Mesendoderm (in vitro differentiated cells): ENCODE results near the gene NUDT1.

Experiments
- DNase-seq: peaks from one replicate; pipeline ENCODE4 v3.0.0; 2013
- H2AK5ac ChIP-seq: 2 replicates; pipeline ENCODE4 v1.6.1; 2013; ENCODE audit warnings: low read length, inconsistent platforms
- H2BK120ac ChIP-seq: 2 replicates; pipeline ENCODE4 v1.6.1; 2013; ENCODE audit warnings: low read depth, mild to moderate bottlenecking, low read length, moderate library complexity, mixed read lengths
- H2BK15ac ChIP-seq: replicated peaks from 2 replicates; pipeline ENCODE4 v1.6.1; 2013; ENCODE audit warnings: low read depth, mild to moderate bottlenecking, moderate library complexity
- H2BK5ac ChIP-seq: 2 replicates; pipeline ENCODE4 v1.6.1; 2013; ENCODE audit warnings: low read length, inconsistent platforms
- H3K18ac ChIP-seq: 2 replicates; pipeline ENCODE4 v1.6.1; 2013; ENCODE audit warnings: mild to moderate bottlenecking, low read length, mixed read lengths
- H3K23ac ChIP-seq: one replicate; pipeline ENCODE4 v1.6.1; 2013; ENCODE audit warnings: low read length
- H3K27ac ChIP-seq: 2 replicates; pipeline ENCODE4 v1.5.1; 2013; ENCODE audit warnings: low read depth, mild to moderate bottlenecking, inconsistent platforms, low read length, moderate library complexity
- H3K27me3 ChIP-seq: 2 replicates; pipeline ENCODE4 v1.6.1; 2013; ENCODE audit warnings: low read length, control low read depth, mild to moderate bottlenecking, inconsistent platforms; ENCODE audit not compliant: insufficient read depth, poor library complexity
- H3K36me3 ChIP-seq: 2 replicates; pipeline ENCODE4 v1.6.1; 2013; ENCODE audit warnings: low read length, inconsistent platforms; ENCODE audit not compliant: control insufficient read depth, insufficient read depth
- H3K4ac ChIP-seq: one replicate; pipeline ENCODE4 v1.6.1; 2013; ENCODE audit warnings: low read depth, mild to moderate bottlenecking, low read length, moderate library complexity
- H3K4me1 ChIP-seq: 2 replicates; pipeline ENCODE4 v1.6.1; 2013; ENCODE audit warnings: low read depth, low read length, inconsistent platforms; ENCODE audit not compliant: control insufficient read depth
- H3K4me2 ChIP-seq: 2 replicates; pipeline ENCODE4 v1.6.1; 2013; ENCODE audit warnings: low read length
- H3K4me3 ChIP-seq: 2 replicates; pipeline ENCODE4 v1.5.1; 2013; ENCODE audit warnings: mild to moderate bottlenecking, low read length
- H3K56ac ChIP-seq: one replicate; pipeline ENCODE4 v1.6.1; 2013; ENCODE audit warnings: low read length
- H3K79me1 ChIP-seq: 2 replicates; pipeline ENCODE4 v1.6.1; 2013; ENCODE audit warnings: low read length, inconsistent platforms
- H3K79me2 ChIP-seq: 2 replicates; pipeline ENCODE4 v1.6.1; 2013; ENCODE audit warnings: mild to moderate bottlenecking, low read length; ENCODE audit not compliant: control insufficient read depth, insufficient read depth
- H3K9ac ChIP-seq: 2 replicates; pipeline ENCODE4 v1.6.1; 2013; ENCODE audit warnings: low read length, inconsistent platforms
- H4K5ac ChIP-seq: one replicate; pipeline ENCODE4 v1.6.1; 2013; ENCODE audit warnings: low read length
- H4K8ac ChIP-seq: one replicate; pipeline ENCODE4 v1.6.1; 2013; ENCODE audit warnings: low read depth, mild to moderate bottlenecking, control low read depth, low read length, moderate library complexity
- WGBS: extraction: QIAGEN DNeasy Blood & Tissue Kit; methylation state at CpG from one replicate; pipeline ENCODE4 v1.1.7; 2013; ENCODE audit warnings: low lambda C conversion rate, missing lambda C conversion rate; ENCODE audit not compliant: insufficient coverage; ENCODE audit errors: extremely low coverage; 5-methylcytosine and 5-hydroxymethylcytosine counted together

Gene NUDT1

DNA sequence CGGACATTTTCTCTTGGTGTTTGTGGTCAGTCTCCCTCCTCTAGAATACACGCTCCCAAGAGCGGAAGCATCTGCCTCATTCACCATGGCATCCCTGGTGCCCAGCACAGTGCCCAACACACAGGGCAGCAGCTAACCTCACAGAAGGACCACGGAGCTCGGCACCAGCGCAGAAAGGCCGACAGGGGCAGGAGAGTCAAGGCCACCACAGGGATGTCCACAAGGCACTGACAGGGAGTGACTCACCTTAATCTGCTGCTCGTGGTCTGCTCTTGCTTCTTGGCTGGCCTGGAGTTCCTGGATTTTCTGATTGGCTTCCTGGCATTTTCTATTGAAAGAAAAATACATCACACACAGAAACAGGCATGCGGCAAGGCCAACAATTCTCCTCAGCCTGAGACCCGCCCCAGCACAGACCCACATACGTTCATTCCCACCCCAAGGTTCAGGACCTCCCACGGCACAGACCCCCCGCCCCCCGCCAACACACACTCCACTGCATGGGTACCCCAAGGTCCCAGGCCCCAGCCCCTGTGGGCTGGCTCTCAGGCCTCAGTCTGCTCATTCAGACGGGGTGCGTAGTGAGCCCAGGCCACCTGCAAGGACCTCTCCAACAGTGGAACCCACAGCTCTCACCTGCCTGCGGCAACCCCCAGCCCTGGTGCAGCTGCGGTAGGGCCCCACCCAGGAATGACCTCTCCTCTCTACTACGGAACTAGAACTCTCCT is 24.1 kb upstream of the NUDT1 start:
- WGBS: no CpG with 5 or more reads among the region's 19 CpGs
- no peak overlapping the region for H3K9ac ChIP-seq

GRCh38 chr7:2218444-2218785 is 23.6 kb upstream of the NUDT1 start:
- Histone ChIP-seq H2BK120ac (no peak overlapping the region), H2BK15ac (no peak overlapping the region), H3K4me2 (no peak overlapping the region), H3K23ac (no peak overlapping the region), H3K4me3 (no peak overlapping the region), H3K27me3 (no peaks in the 10 kb centered on the region), H3K9ac (no peak overlapping the region), H3K56ac (no peak overlapping the region), H4K8ac (no peak overlapping the region), H3K4me1 (no peaks in the 10 kb centered on the region), H3K18ac (no peak overlapping the region), H2BK5ac (no peak overlapping the region), H3K79me2 (peaks cover 6% of the 10 kb centered on the region), H4K5ac (no peak overlapping the region), H3K27ac (no peak overlapping the region), H3K4ac (no peak overlapping the region), H3K36me3 (peaks cover 20% of the 10 kb centered on the region), H3K79me1 (peaks cover 8% of the 10 kb centered on the region), H2AK5ac (no peak overlapping the region)
- no CpG with 5 or more reads among the region's 9 CpGs for whole genome bisulfite sequencing
- no peak for DNase-seq

More for the DNA sequence above, 24.1 kb upstream of the NUDT1 start:
- Histone ChIP-seq H3K4ac (no peak overlapping the region), H3K4me1 (no peaks in the 10 kb centered on the region), H3K4me3 (no peak overlapping the region), H2AK5ac (no peak overlapping the region), H3K23ac (no peak overlapping the region), H4K8ac (no peak overlapping the region), H3K18ac (no peak overlapping the region), H4K5ac (no peak overlapping the region), H3K36me3 (peaks cover 21% of the 10 kb centered on the region), H3K79me1 (peaks cover 6% of the 10 kb centered on the region), H3K56ac (no peak overlapping the region), H2BK5ac (no peak overlapping the region), H3K27me3 (no peaks in the 10 kb centered on the region), H3K4me2 (no peak overlapping the region), H3K79me2 (peaks cover 6% of the 10 kb centered on the region), H3K27ac (no peak overlapping the region), H2BK15ac (no peak overlapping the region), H2BK120ac (no peak overlapping the region)
- no peak for DNase-seq

DNA sequence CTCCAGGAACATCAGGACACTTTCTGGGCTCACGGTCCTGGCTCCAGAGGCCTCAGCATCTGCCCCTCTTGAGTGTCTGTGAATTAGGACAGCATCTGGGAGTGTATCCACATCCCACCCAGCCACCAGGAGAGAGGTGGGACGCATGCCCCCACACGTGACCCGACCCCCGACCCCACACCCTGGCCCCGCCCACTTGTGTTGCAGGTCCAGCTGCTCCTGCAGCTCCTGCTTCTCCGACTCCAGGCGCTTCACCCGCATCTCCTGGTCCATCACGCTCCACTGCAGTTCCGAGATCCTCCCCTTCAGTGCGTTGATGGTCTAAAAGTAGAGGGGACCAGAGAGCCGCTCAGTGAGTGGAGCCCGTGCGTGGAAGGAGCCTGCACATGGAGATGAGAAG is 22.9 kb upstream of the NUDT1 start:
- H3K56ac ChIP-seq: no peak overlapping the region
- no peak overlapping the region for H3K9ac ChIP-seq
- no peak overlapping the region for H2BK5ac ChIP-seq
- DNase-seq: no peak
- H2BK15ac ChIP-seq: no peak overlapping the region
- no peak overlapping the region for H3K4me3 ChIP-seq
- H3K36me3 ChIP-seq: peaks cover 15% of the 10 kb centered on the region
- H4K5ac ChIP-seq: no peak overlapping the region
- peaks cover 6% of the 10 kb centered on the region for H3K79me2 ChIP-seq
- H4K8ac ChIP-seq: no peak overlapping the region
- no peak overlapping the region for H3K4me2 ChIP-seq
- peaks cover 8% of the 10 kb centered on the region for H3K79me1 ChIP-seq
- no CpG with 5 or more reads among the region's 15 CpGs for WGBS
- H3K4me1 ChIP-seq: no peaks in the 10 kb centered on the region
- no peaks in the 10 kb centered on the region for H3K27me3 ChIP-seq
- H2BK120ac ChIP-seq: no peak overlapping the region
- H3K23ac ChIP-seq: no peak overlapping the region
- H2AK5ac ChIP-seq: no peak overlapping the region
- no peak overlapping the region for H3K4ac ChIP-seq
- no peak overlapping the region for H3K18ac ChIP-seq
- no peak overlapping the region for H3K27ac ChIP-seq

DNA sequence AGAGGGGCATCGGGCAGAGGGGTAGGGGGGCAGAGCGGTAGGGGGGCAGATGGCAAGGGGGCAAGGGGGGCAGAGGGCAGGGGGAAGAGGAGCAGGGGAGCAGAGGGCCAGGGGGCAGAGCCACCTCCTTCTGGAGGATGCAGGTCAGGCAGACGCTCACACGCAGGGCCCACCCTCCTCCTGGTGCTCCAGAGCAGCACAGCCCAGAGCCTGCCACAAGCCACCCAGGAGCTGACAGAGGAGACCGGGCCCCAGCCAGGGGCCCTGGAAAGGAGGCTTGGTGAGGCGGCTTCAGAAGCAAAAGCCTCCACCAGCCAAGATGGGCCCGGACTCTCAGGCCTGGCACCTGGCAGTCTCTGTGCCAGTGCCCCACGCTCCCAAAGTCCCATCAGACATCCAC is 22.4 kb upstream of the NUDT1 start:
- Histone ChIP-seq H3K56ac (no peak overlapping the region), H3K27me3 (no peaks in the 10 kb centered on the region), H3K79me1 (peaks cover 8% of the 10 kb centered on the region), H3K4me2 (no peak overlapping the region), H3K4me1 (no peaks in the 10 kb centered on the region), H3K4ac (no peak overlapping the region), H2BK15ac (no peak overlapping the region), H3K4me3 (no peak overlapping the region), H3K27ac (no peak overlapping the region), H2BK5ac (no peak overlapping the region), H2AK5ac (no peak overlapping the region), H3K36me3 (peaks cover 15% of the 10 kb centered on the region), H3K9ac (no peak overlapping the region), H4K5ac (no peak overlapping the region), H3K79me2 (peaks cover 6% of the 10 kb centered on the region), H4K8ac (no peak overlapping the region), H3K18ac (no peak overlapping the region), H2BK120ac (no peak overlapping the region), H3K23ac (no peak overlapping the region)
- WGBS: no CpG with 5 or more reads among the region's 8 CpGs
- DNase-seq: no peak

DNA sequence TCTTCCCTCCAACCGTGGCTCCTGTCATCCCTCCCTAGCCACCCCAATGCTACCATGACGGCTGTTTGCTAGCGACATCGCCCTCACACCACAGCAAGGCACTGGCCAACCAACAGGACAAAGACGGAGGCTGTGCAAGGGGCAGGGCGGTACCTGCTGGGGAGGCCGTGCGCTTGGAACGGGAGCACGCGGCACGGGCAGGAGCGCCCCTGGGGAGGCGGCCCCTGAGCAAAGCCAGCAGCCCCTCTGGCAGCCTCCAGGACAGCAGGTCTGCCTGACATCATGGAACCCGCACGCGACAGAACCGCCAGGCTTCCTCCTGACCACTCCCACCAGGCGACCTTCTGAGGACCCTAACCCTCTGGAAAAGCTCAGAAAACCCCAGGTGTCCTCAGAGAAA is 22.0 kb upstream of the NUDT1 start:
- Histone ChIP-seq H3K4me1 (no peaks in the 10 kb centered on the region), H3K9ac (no peak overlapping the region), H3K18ac (no peak overlapping the region), H4K8ac (no peak overlapping the region), H3K27me3 (no peaks in the 10 kb centered on the region), H2BK5ac (no peak overlapping the region), H2AK5ac (no peak overlapping the region), H3K36me3 (peaks cover 19% of the 10 kb centered on the region), H3K4me2 (no peak overlapping the region), H3K4me3 (no peak overlapping the region), H3K56ac (no peak overlapping the region), H3K79me2 (peaks cover 6% of the 10 kb centered on the region), H3K79me1 (peaks cover 11% of the 10 kb centered on the region), H3K4ac (no peak overlapping the region), H3K23ac (no peak overlapping the region), H2BK120ac (no peak overlapping the region), H3K27ac (no peak overlapping the region), H2BK15ac (no peak overlapping the region), H4K5ac (no peak overlapping the region)
- no CpG with 5 or more reads among the region's 19 CpGs for WGBS
- no peak for DNase-seq

DNA sequence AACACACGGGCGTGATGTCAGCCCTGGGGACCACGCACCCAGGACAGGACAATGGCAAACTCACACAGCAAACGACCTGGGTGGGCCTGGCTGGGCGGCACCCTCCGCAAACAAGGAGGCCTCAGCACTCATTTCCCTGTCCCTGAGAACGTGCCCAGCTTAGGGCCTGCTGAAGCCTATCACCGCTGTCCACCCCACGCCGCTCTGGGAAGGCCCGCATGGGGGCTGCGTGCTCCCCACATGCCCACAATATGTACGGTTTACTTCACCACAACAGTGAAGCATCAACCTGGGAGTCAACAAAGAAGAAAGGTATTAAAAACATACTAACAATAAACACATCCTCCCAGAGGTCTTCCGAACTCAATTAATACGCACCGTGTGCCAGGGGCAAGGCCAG is 21.5 kb upstream of the NUDT1 start:
- no peak overlapping the region for H3K27ac ChIP-seq
- H3K9ac ChIP-seq: no peak overlapping the region
- H3K4me2 ChIP-seq: no peak overlapping the region
- no peak overlapping the region for H3K23ac ChIP-seq
- no peaks in the 10 kb centered on the region for H3K27me3 ChIP-seq
- H2BK5ac ChIP-seq: no peak overlapping the region
- H2BK15ac ChIP-seq: no peak overlapping the region
- H3K4ac ChIP-seq: no peak overlapping the region
- H2AK5ac ChIP-seq: no peak overlapping the region
- no peak overlapping the region for H3K4me3 ChIP-seq
- no CpG with 5 or more reads among the region's 16 CpGs for WGBS
- no peak overlapping the region for H4K5ac ChIP-seq
- peaks cover 19% of the 10 kb centered on the region for H3K36me3 ChIP-seq
- H3K18ac ChIP-seq: no peak overlapping the region
- H2BK120ac ChIP-seq: no peak overlapping the region
- H3K79me1 ChIP-seq: peaks cover 11% of the 10 kb centered on the region
- H3K56ac ChIP-seq: no peak overlapping the region
- no peaks in the 10 kb centered on the region for H3K4me1 ChIP-seq
- peaks cover 6% of the 10 kb centered on the region for H3K79me2 ChIP-seq
- H4K8ac ChIP-seq: no peak overlapping the region
- no peak for DNase-seq
